HG03439 (cell line): ENCODE measurements around the gene NRAP.
"Not testable (repeated sequence)": the region's sequence is repeated elsewhere in the genome, so short reads cannot be mapped to it uniquely, and the experiment has no call there.

Experiments used
- ATAC-seq: cut with Tn5 transposase; IDR thresholded peaks from one replicate; pipeline ENCODE4 v1.9.1; 2021; ENCODE audit warnings: mild to moderate bottlenecking, moderate library complexity; ENCODE audit not compliant: unreplicated experiment

Gene NRAP

DNA sequence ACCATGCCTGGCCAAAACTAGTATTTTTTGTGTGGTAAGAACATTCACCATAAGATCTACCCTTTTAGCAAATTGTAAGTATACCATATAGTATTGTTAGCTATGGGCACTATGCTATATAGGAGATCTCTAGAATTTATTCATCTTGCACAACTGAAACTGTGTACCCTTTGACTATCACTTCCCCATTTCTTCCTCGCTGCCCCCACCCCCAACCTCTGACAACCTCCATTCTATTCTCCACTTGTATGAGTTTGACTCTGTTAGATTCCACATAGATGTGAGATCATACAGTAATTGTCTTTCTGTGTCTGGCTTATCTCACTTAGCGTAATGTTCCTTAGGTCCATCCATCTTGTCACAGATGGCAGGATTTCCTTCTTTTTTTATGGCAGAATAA lies 19.5 kb upstream of the NRAP start:
- no peak for ATAC-seq

DNA sequence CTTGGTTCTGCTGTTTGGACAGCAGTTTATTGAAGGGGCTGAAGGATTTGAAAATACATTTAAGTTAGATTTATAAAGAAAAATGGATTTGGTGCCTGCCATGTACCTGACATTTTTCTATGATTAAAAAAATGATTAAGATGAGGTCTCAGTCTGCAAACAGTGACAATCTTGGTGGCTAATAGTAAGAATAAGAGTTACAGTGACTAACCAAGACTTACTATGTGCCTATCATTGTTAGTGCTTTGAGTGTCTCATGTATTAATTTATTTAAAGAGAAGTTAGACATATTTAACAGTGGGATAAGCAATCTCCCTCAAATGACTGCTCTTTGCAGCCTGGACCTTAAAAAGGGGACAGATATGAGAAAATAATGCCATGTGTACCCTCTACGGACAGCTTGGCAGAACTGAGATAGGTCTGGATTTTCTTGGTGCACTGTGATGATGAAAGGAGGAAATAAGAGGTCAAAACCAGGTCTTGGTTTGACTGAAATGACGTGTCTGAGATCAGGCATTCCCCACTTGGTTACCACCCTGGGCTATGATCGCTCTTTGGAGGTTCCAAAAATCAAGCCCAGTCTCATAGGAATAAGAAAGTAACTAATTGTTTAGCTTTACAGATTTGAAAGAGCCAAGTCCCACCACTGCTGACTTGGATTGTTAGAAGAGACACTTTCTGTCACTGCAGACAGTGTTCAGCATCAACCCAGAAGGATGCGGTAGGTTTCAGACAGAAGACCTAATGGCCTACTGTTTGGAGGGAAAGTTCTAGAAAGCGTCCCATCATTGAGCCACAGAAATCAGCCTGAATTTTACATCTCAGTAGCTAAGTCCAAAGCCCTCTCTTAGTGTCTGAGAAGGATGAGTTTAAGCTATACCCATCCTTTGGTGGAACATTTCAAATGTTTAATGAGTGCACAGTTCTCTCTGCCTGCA lies 18.0 kb upstream of the NRAP start:
- ATAC-seq = peak; percentile 54

DNA sequence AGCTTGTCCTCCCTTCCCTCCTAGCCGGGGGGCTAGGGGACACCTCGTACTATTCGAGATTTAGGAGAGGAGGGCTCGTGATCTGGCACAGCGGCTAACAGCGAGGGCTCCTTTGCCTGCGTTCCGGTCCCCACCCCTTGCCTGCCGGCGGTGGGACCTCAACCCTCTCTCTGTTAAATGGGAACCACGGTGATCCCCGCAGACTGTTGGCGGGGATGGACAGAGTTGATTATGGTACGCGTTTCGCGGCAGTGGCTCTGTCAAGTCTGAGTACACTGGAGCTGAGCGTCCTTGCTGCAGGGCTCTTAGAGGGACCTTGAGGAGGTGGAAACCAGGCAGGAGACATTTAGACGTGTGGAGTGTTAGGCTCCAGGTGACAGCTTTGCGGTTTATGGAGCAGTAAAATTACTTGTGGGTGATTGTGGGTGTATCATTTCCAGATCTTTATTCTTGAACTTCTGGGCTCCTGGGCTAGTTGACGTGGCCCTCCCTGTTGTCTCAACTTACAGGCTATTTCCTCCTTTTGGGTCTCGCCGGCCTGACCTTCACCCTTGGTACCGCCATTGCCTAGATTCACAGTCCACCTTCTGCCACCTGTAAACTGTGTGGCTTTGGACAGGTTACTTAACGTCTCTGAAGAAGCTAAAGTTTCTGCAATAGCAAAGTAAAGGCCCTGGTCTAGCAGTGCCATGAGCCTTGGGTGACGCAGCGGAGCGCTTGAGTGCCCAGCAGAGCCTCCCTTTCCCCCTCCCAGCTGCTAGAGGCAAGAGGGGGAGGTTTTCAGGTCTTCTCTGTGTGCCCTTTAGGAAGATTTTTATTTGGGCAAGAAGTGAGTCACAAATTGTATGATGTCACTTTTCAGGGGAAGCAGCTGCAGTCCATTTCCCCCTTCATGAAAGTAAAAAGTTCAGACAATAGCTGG lies 16.6 kb upstream of the NRAP start:
- ATAC-seq = peak; percentile 17

DNA sequence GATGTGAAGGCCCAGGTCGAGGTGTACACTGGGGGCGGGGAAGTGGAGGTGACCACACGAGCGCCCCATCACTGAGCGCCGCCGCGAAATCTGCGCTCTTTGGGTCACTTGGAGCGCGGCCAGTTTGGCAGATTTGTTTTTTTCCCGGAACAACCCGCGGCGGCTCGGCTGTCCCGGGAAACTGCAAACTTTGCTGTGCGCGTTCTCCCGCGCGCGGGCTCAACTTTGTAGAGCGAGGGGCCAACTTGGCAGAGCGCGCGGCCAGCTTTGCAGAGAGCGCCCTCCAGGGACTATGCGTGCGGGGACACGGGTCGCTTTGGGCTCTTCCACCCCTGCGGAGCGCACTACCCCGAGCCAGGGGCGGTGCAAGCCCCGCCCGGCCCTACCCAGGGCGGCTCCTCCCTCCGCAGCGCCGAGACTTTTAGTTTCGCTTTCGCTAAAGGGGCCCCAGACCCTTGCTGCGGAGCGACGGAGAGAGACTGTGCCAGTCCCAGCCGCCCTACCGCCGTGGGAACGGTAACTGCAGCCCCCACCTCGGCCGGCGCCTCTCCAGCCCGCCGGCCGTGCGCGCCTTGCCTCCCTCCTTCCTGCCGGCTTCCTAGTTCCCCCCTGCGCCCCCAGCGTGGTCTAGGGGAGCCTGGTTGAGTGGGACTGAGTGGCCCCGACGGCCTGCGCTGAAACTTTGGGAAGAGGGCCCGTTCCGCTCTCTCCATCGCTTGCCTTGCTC lies 15.8 kb upstream of the NRAP start, which contains the start of gene CASP7:
Gene CASP7, plus strand, starts transcription at position 450 of the 727 bp plus-strand sequence. CDS start 17,582 bp downstream, outside the sequence.
- peak; percentile 77 for ATAC-seq

DNA sequence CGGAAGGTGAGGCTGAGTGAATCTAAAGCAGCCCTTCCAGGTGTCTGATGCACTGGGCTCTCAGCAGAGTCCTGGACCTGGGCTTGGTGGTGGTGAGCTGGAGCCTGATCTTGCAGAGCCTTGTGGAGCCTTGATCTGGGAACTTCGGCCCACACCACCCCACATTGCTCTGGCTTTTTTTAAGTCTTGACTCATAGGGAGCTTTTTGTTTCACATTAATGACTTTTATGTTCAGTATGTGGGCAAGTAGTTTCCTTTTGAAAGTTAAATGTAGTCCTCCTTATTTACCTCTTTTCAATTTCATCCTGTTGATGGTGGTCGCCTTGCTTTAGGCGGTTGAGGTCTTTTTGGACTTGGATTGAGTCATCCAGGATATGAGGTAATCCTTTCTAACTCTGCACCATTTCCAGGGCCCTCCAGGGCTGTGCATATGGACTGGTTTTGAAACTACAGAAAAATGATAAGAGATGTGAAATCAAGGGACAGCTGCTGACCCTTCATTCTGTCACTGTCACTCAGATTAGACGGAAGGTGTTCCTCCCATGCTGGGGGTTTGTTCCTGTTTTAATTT lies 2.9 kb upstream of the NRAP start:
- ATAC-seq = peak; percentile 59

DNA sequence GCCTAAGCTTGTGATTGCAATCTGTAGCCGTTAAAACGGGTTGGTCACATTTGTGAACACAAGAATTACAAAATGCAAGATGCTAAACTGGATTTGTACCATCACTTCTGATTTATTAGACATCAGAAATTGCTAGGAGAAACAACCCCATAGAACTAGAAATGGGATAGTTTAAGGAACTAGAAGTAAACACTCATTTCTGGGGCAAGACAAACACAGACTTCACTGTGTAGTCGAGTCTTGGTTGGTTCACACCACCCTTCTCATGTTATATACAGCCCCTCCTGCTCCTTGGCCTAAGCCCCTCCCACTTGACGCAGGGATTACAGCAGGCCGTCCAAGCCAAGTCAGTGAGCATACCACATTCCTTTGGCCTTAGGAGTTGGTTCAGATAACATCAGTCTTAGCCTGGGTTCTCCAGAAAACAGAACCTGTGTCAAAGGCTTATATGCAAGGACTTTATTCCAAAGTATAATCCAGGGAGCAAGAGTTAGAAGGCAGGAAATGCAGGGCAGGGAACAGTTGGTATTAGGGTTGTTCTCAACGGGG lies 2.0 kb upstream of the NRAP start:
- no peak for ATAC-seq

DNA sequence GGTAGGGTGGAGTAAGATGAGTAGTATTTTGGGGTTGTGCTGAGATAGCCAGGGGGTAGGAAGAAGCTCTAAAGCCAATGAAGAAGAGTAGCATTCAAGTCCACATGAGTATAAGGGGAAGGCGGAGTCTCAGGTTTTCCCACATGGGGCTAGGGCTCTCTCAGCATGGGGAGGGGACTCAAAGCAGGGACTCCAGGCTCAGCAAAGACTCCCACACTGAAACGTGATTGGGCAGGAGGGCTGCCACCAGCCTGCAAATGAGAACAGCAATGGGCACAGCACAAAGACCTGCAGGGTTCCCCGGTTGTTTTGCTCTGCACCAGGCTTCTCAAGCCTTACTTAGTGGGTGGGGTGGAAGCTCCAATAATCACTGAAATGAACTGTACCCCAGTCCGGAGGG lies 1.5 kb upstream of the NRAP start:
- ATAC-seq = no peak

DNA sequence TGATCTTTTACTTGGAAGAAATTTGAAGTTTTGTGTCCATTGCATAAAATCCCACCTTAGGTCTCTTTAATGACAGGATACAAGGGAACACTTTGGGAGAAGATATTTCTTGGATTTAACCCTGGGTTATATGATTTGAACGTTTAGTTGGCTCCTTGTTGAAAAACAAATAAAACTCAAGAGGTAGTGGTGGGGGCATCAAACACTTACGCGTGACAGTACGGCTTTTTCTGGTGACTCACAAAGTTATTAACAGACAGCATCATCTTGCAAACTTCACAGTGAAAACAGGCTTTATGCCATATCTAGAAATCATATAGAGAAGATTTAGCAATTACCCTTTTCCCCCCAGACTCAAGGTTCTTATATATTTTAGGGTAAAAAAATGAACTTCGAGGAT lies 699 bp downstream of the NRAP start:
- no peak for ATAC-seq

DNA sequence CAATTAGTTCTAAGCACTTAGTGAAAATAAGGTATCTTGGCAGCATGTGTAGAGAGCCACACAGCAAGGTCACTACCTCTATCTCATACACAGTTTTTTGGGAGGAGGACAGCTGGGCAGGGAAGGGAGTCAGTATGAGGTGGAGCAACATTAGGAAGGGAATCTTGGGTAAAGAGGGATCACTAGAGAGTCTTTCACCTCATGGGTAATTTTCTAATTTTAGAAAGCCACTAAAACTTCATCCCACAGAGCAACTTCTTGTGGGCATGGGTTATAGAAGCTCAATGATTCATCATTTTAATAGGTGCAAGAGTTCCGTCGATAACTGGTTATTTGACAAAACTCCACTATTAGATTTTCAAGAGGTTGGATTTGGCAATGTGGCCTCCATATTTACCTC lies 2.5 kb downstream of the NRAP start:
- no peak for ATAC-seq

DNA sequence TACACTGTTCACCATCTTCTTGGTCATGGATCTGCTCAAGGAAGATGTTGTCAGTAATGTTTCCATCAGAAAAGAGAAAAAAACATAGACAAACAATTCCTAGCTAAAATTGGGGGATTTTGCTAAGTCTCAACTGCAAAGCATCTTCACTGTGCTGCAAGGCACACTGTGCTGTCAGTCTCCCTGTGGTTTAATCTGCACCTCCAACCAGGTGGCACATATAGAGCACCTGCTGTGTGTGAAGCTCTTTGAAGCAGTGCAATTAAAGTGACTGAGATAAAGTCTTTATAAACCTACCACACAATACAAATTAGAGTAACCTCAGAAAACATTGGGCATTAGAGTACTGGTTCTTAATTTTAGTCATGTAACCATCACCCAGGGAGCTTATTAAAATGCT lies 6.3 kb downstream of the NRAP start:
- no peak for ATAC-seq

DNA sequence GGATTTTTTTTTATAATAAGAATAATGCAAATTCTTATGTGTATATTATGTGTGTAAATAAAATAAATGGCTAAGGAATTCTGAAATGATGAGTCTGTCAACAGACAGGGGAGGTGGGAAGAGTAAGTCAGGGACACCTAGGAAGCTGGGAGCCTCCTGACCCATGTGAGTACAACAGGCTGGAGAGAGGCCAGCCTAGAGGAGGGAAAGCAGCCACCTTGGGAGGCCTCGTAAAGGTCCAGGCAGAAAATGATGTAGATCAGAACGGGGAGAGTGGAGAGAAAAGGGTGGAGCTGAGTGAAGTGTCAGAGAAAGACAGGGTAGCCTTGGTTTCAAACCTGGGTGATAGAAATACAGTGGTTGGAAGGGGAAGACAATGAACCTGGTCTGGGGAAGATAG lies 6.9 kb downstream of the NRAP start:
- no peak for ATAC-seq

DNA sequence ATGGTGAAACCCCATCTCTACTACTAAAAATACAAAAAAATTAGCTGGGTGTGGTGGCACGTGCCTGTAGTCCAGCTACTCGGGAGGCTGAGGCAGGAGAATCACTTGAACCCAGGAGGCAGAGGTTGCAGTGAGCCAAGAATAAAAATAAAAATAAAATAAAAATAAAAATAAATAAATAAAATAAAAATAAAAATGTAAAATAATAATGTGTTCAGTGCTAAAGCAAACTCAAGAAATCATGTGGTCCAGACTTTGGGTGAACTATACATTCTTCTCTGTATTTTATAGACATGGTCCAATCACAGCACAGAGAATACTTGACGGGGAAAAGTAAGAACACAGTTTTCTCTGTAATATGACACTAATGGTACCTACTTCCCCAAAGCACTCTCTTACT lies 11.4 kb downstream of the NRAP start:
- ATAC-seq = not testable (repeated sequence)

DNA sequence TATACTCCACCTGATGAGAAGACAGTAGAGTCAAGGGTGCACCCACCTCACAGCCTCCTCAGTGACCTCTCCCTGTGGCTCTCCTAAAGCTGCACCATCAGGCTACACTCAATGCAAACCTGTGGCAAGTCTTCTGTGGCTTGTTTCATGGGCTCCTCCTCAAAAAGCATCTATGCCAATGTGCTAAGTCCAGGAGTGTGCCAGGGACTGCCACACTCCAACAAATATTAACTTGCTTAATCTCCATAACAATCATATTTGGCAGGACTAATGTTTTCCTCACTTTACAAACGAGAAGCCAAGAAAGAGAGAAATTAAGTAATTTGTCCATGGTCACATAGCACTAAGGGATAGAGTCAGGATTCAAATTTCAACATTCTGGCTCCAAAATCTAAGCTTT lies 11.9 kb downstream of the NRAP start:
- no peak for ATAC-seq

DNA sequence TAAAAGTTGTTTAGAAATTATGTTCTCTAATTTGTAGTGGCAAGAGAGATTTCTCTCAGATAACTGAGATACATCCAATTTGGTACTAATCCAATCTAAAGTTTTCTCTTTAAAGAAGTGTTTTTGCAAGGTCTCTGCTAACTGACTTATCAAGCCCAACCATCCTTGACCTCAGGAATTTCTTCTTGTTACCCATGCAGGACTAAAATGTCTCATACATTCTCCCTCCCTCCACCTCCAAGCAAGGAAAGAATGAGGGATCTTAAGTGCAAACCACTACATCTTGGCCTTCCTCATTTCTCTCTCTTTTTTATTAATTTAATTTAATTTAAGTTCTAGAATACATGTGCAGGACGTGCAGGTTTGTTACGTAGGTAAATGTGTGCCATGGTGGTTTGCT lies 12.8 kb downstream of the NRAP start:
- no peak for ATAC-seq

DNA sequence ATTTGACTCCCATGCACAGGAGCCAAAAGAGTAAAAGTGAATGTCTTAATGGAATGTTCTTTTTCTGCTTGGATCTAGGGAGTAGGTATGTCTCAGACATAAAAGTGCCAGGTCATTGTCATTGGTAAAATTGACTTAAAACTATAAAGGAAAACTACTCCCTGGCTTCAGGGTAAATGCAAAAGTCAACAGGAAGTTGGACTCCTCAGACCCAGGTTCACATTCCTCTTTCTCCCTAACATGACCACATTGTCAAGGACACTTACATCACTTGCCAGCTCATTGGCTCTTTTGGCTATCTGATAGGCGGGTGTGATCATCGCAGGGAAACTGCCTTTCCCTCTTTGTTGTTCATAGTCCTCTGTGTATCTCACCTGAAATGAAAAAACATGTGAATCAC lies 13.7 kb downstream of the NRAP start:
- no peak for ATAC-seq

DNA sequence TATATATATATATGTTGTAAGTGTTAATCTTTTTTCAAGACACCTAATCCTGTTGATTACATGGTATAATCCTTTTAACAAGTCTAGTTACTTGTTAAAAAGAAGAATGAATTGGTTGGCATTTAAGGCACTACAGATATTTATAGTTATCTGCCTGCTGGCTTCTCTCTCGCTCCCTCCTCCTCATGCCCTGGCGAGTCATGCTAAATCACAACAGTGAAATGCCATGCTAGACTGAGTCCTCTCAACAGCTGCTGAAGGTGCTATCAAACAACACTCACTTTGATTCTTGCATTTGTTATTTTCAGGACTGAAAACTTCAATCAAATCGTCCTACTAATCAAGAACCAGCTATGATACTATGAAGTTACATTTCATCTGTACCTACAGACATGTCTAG lies 15.4 kb downstream of the NRAP start:
- no peak for ATAC-seq

DNA sequence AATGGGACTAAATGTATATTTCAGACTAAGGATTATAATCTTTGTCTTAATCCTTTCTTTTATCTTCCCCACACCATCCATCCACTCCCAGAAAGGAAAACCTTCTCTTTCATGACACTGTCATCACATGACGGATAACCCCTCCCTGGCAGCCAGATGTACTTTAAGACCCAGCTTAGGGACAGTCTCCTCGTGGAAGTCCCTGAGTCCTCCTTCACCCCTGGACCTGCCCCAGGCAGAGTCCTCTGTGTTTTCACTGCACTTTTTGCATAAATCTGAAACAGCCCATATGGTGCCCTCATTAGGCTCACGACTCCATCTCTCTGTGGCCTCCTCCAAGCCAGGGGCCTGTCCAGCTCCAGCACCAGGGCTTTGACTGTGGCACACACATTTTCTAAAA lies 16.0 kb downstream of the NRAP start:
- ATAC-seq = no peak

DNA sequence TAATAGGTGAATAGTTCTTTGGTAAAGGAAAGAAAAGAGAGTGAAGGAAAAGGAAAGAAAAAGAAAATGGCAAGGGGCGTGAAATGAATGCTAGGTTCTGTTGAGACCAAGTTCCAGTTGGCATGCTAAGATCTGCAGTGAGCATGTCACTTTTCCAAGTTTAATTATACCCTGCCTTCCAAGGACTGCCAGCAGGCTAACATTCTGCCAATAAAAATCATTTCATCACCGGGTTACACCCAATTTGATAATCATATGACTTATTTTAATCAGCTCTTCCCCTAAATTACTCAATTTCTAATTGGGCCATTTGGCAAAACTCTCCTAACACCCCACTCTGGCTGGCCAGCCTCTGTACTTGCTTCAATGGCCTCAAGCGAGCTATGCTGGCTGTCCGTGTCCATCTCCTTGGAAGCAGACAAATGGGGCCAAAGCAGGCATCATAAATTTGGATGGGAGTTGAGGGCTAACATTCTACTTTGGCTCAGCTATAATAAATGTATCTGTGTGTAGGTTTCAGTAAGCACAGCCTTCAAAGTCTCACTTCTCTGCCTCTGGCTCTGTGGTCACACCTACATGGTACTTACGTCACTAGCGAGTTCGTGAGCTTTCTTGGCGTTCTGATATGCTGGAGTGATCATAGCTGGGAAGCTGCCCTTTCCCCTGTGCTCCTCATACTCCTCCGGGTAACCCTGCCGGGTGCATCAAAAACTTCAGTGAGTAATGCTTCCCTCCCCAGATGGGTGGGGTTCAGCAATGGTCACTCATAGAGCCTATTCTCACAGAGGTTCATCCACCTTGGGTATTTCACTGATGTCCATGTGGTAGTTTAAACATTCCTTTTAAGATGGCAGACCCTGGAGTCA lies 17.3 kb downstream of the NRAP start:
- no peak for ATAC-seq
